Thyroid gland (tissue), 4 donors: Measurements from ENCODE around the gene EDAR.

Experiments
- CTCF ChIP-seq, 6 experiments: fragments of 200-600 bp in 3 of 6; fragments of 450-650 bp in 3 of 6; sonication (generic) in 3 of 6; IDR thresholded peaks; one replicate each; pipeline ENCODE4 v1.5.1; 2016 to 2019; ENCODE audit warnings: antibody characterized with exemption in 6 of 6, mild to moderate bottlenecking in 2 of 6, inconsistent platforms in 1 of 6, moderate library complexity in 1 of 6
- POLR2A ChIP-seq, 2 donors: fragments of 450-650 bp; IDR thresholded peaks; one replicate each; pipeline ENCODE4 v1.6.1; 2017; ENCODE audit warnings: antibody characterized with exemption in 2 of 2, mild to moderate bottlenecking in 2 of 2, moderate library complexity in 1 of 2

- no peak for TF ChIP-seq POLR2A (IDR thresholded peaks at IDR 0.05)
- TF ChIP-seq CTCF (IDR thresholded peaks at IDR 0.05), result no peak
These were observed 46.7 kb downstream of the EDAR start for GRCh38 chr2:108942231-108942825.
